ENCODE data around the gene ZFP36L2.

Gene ZFP36L2

DNA sequence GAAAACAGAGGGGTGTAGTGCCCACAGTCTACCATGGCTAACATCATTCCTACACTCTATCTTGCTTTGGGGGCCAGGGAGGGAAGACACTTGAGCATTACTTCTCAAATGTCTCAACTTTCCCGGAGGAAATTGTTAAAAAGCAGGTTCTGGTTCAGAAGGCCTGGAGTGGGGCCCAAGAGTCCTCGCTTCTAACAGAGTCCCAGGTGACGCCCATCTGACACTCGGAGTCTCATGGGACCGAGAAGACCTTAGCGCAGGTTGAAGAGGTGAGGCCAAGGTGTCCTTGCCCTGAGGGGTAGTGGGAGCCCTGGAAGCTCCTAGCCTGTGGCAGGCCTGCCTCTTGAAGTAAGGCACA, 40.1 kb downstream of the ZFP36L2 start:
- DNase-seq (ENCODE audit: low read depth): no peak

DNA sequence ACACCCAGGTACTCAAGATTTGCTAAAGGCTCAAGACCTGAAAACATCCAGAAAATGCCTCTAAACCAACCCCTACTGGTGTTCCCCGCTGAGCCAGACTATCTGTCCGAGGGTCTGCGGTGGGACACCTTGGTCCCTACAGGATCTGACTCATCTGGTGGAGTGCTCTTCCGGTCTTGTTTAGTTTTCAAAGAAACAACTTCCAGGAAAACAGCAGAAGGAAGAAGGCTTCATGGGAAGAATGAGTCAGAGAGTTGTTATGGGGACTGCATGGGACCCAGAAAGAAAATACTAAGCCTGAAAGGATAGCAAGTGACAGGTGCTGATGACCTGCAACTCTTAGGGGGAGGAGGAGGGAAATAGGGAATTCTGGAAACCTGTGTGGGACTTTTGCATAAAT, 41.3 kb downstream of the ZFP36L2 start:
- DNase-seq (ENCODE audit: low read depth): no peak

DNA sequence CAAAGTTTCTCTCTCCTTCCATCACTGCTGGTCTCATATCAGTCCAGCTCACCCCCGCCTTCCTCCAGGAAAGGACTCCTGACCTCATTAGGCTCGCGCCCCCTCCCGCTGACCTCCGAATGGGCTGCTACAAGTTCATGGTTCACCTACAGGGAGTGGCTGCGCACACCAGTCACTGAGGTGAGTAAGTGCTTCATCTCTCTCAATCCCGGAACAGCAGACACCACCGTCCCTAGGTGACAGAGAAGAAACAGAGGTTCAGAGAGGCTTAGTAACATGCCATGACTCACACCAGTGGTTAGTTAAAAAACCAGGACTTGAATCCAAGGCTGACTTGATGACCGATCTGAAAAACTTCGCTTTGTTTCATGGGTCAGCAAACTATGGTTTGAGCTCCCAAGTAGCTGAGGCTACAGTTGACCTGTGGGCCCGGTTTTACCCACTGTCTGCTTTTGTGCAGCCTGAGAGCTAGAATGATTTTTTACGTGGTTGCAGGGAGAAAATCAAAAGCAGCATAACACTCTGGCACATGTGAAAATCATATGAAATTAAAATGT, 42.0 kb downstream of the ZFP36L2 start:
- no peak for DNase-seq (ENCODE audit: low read depth)

DNA sequence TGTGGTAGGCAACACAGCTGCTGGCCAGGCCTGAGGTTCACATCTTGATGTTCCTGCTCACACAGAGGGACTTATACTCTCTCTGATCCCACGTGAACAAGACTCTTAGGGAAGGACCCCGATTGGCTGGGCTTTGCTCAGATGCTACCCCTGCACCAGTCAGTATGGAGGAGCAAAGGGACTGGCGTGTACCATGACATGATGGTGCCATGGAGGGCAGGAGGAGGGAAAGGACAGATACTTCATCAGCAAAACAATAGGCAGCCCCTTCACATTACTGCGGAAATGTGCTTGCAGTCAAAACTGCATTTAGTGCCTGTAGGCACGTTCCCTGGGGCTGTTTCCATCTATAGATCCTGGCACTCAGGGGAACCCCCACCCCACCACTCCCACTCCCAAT, 42.7 kb downstream of the ZFP36L2 start:
- DNase-seq (ENCODE audit: low read depth): no peak

DNA sequence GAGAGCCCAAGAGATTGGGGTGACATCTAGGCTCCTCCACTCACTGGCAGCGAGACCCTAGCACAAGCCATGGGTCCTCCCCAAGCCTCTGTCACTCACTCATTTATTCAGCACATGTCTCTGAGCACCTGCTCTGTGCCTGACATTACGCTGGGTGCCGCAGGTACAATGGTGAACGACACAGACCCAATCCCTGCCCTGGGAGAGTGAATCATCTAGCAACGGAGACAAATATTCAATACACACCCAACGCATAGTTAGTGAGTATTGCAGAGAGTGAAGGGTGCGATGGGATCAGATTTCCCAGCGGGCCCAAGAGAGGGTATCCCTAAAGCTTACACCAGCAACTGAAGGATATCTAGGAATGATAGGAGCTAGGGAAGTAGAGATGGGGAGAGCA, 45.5 kb downstream of the ZFP36L2 start:
- DNase-seq (ENCODE audit: low read depth): no peak

DNA sequence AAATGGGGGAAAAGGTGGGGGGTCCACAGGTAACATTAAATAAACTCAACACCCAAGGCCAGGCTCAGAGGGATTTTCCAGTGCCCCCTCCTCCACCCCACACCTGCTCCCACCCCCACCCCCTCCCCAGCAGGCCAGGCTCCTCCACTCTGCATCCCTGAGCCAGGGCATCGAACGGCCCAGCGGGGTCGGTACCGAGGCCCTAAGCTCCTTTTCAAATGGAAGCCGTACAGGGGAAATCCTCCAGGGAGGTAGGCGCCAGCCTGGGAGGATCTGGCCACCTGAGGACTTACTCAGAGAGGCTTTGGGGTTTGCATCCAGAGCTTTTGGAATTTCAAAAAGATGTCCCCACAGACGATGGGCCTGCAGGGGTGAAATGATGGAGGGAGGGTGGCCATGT, 46.5 kb downstream of the ZFP36L2 start:
- DNase-seq (ENCODE audit: low read depth): no peak

DNA sequence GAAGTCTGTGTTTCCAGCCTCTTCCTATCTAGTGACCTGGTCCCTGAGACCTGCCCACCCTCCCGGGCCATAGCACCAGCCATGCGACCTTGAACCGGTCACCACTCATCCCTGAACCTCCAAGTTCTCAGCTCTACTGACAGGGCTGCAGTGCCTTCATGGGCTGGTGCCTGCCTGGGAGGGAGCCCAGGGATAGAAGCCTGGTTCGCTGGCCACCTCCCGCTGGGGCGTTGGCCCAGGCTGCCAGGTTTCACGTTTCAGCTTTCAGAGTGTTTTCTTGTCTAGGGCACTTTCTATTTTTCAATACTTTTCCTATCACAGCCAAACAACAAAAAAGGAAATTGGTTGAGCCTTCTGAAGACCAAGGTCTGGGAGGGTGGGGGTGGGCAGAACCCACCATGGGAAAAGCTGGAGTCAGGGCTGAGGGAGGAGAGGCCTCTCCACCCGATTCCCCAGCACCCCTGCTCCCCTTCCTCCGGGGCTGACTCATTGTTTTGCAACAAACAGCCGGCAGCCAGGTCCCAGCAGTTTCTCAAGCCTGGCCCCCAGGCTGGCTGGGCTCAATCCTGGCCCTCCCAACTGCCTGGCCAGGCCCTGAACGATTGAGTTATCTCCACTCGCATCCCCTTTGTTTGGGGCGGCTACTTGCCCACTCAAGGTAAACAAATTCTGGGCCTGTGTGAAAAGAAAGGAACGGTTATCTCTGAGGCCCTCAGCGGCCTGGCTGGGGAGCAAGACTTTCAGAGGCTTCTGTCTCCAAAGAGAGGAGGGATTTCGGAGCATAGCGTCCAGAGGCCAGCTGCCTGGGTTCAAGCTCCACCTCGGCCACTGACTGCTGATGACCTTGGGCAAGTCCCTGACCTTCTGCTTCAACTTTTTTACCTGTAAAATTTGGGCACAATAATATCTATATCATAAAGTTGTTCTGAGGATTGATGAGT, 47.5 kb downstream of the ZFP36L2 start:
- no peak for DNase-seq (ENCODE audit: low read depth)

DNA sequence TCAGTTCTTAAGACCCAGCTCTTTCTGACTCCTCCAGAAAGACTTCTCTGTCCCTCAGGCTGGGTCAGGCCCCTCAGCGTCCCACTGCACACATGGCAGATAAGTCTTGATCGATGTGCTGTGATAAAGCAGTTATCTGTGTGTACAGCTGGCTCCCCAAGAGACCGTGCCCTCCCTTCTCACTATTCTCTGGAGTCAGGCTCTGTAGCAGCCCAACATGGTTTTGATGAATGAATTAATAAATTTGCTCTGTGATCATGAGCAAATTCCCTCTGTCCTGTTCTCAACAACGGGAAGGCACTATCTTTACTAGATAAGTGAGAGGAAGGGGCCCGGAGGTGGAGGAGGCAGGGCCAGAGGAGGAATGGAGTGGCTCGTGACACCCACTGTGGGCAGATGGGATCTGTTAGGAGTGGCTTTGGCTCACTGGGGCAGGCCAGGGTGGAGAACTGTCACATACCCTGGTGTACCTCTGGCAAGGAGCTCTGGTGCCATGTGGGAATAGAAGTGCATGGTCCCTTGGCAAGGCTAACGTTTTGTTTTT, 48.3 kb downstream of the ZFP36L2 start:
- no peak for DNase-seq (ENCODE audit: low read depth)

DNA sequence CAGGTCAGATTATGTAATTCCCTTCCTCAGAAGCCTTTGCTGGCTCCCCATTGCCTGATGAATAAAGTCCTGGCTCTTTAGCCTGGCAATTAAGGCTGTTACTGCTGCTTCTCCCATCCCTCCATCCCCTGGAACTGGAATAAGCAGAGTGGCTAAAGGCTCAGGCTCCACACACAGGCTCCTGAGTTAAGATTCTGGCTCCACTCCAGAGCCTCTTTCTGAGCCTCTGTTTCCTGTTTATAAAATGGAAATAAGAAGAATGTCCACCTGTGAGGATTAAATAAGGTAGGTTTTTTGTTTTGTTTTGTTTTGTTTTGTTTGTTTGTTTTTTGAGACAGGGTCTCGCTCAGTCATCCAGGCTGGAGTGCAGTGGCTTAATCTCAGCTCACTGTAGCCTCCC, 50.0 kb downstream of the ZFP36L2 start:
- no peak for DNase-seq (ENCODE audit: low read depth)

DNA sequence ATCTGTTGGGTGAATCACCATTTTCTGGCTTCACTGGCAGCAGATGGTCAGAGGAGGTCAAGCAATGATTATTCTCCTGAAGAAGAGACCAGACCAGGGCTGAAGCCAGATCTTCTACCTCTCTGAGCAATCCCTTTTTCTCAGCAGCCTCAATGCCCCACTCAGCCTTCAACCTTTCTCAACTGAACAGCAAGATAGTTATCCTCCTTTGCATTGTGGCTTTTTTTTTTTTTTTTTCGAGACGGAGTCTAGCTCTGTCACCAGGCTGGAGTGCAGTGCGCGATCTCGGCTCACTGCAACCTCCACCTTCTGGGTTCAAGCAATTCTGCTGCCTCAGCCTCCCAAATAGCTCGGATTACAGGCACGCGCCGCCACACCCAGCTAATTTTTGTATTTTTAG, 50.5 kb downstream of the ZFP36L2 start:
- DNase-seq (ENCODE audit: low read depth): no peak

DNA sequence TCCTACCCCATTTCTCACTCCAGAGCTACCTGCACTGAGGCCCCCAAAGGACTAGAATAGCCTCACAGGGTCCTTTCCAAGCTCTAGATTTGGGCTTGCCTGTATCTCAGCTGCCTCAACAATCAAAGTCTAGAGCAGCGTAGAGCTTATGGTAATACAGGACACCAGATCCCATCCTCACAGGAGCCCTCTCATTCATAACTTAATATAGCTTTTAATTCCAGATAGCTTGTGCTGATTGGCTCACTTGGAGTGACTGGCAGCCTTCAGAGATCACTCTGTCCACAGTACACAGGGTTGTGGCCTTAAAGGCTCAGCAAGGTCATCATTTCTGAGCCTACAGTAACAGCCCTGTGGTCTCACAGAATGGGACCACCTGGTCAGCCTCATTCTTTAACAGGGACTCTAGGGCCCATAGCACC, 51.4 kb downstream of the ZFP36L2 start:
- DNase-seq (ENCODE audit: low read depth): no peak

DNA sequence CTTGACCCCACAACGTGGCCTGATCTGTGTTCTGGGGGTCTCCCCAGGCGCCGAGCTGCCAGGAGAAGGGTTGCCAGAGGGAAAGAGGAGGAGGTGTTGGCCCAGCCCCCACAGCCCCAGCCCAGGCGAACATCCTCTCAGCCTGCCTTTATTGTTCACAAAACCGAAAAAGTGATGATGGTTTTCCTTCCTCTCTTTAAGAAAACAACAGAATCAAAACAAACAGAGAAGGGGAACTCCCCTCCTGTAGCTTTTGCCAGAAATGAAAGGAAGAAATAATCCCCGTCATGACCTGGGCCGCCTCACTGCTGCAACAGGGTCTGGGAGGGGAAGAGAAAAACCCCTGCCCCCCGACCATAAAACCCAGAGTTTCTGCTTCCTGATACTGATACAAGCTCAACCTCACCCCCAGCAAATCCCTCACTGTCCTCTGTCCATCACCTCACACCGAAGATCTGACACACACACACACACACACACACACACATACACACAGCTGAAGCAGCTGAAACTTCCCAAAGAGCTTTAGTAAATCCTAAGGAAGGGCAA, 52.0 kb downstream of the ZFP36L2 start:
- no peak for DNase-seq (ENCODE audit: low read depth)
